HepG2 (cell line): ENCODE measurements around the gene HNRNPL. TPM values are rescaled to one million over a fixed set of nuclear protein-coding genes. Genes with fewer than 3 reads are reported as not detected.

Source experiments
- HMGA1 ChIP-seq: sonication (generic); formaldehyde crosslinking; conservative IDR thresholded peaks from 2 replicates; pipeline ENCODE4 v1.4.0; 2020; ENCODE audit warnings: missing genetic modification reagents
- KLF16 ChIP-seq, 2 experiments: sonication (generic) in 1 of 2; formaldehyde crosslinking in 1 of 2; IDR thresholded peaks; 2 replicates each; pipeline versions ENCODE4 v1.6.1 to v1.8.0; 2016 to 2023; ENCODE audit warnings: missing genetic modification reagents in 2 of 2, missing compliant biosample characterization in 1 of 2
- MEF2D ChIP-seq: sonication (generic); formaldehyde crosslinking; IDR thresholded peaks from 2 replicates; pipeline ENCODE4 v1.5.1; 2020; ENCODE audit warnings: mild to moderate bottlenecking, missing genetic modification reagents
- MEIS2 ChIP-seq: sonication (generic); formaldehyde crosslinking; IDR thresholded peaks from 2 replicates; pipeline ENCODE4 v1.9.0; 2021; ENCODE audit warnings: mild to moderate bottlenecking, missing genetic modification reagents
- RAD51 ChIP-seq: fragments of 450-650 bp; IDR thresholded peaks from 2 replicates; pipeline ENCODE4 v1.6.1; 2016; ENCODE audit warnings: borderline replicate concordance
- STAG1 ChIP-seq: sonication (generic); formaldehyde crosslinking; IDR thresholded peaks from 2 replicates; pipeline ENCODE4 v1.4.0; 2020; ENCODE audit warnings: missing genetic modification reagents
- TBL1XR1 ChIP-seq: fragments of 150-350 bp; IDR thresholded peaks from 2 replicates; pipeline ENCODE4 v1.6.1; 2014; ENCODE audit warnings: borderline replicate concordance, low read length; ENCODE audit not compliant: partially characterized antibody
- ZNF333 ChIP-seq: sonication (generic); formaldehyde crosslinking; IDR thresholded peaks from 2 replicates; pipeline ENCODE4 v1.4.0; 2020; ENCODE audit warnings: mild to moderate bottlenecking, missing genetic modification reagents, borderline replicate concordance
- ZNF546 ChIP-seq: sonication (generic); formaldehyde crosslinking; conservative IDR thresholded peaks from 2 replicates; pipeline ENCODE4 v1.8.1; 2023; ENCODE audit warnings: mild to moderate bottlenecking, missing genetic modification reagents
- polyA plus RNA-seq, 8 experiments: library from polyadenylated mRNA; depleted of rRNA in 3 of 8; stranded (reverse) in 7 of 8; unstranded in 1 of 8; fragments of >200 nt; fragmentation: Illumina TruSeq in 4 of 8; extraction: Trizol in 4 of 8; gene quantifications; 2 replicates each; pipeline versions ENCODE4 v1.2.1 to v1.2.3, GENCODE V29; 2011 to 2016; ENCODE audit warnings: low read depth in 4 of 8, missing spikeins in 1 of 8, mixed read lengths in 1 of 8; ENCODE audit not compliant: insufficient read depth in 1 of 8
- total RNA-seq, 5 experiments: library from RNA; depleted of rRNA; stranded (reverse); fragments of >200 nt; fragmentation: Illumina TruSeq; extraction: Trizol; gene quantifications; 2 replicates each; pipeline ENCODE4 v1.2.3, GENCODE V29; 2016; ENCODE audit warnings: low read depth in 1 of 5
- TF ChIP-seq, protein P1 (sequence below): sonication (generic); formaldehyde crosslinking; IDR thresholded peaks from 2 replicates; pipeline ENCODE4 v1.4.0; 2020; ENCODE audit warnings: mild to moderate bottlenecking, missing genetic modification reagents
- TF ChIP-seq, protein P2 (sequence below): sonication (generic); formaldehyde crosslinking; IDR thresholded peaks from 2 replicates; pipeline ENCODE4 v1.4.0; 2020; ENCODE audit warnings: mild to moderate bottlenecking, missing genetic modification reagents, borderline replicate concordance
- TF ChIP-seq, protein P3 (sequence below): IDR thresholded peaks from 2 replicates; pipeline ENCODE4 v1.6.1; 2016; ENCODE audit warnings: missing compliant biosample characterization, missing genetic modification reagents, borderline replicate concordance
- TF ChIP-seq, protein P4 (sequence below): sonication (generic); formaldehyde crosslinking; IDR thresholded peaks from 2 replicates; pipeline ENCODE4 v1.9.0; 2021; ENCODE audit warnings: missing genetic modification reagents, borderline replicate concordance

HNRNPL gene
- total and polyA plus RNA-seq, 2 of the 13 experiments (the other 11 are each of a cell fraction or from before 2014, with no cell fraction given) = 156 to 278 TPM

DNA sequence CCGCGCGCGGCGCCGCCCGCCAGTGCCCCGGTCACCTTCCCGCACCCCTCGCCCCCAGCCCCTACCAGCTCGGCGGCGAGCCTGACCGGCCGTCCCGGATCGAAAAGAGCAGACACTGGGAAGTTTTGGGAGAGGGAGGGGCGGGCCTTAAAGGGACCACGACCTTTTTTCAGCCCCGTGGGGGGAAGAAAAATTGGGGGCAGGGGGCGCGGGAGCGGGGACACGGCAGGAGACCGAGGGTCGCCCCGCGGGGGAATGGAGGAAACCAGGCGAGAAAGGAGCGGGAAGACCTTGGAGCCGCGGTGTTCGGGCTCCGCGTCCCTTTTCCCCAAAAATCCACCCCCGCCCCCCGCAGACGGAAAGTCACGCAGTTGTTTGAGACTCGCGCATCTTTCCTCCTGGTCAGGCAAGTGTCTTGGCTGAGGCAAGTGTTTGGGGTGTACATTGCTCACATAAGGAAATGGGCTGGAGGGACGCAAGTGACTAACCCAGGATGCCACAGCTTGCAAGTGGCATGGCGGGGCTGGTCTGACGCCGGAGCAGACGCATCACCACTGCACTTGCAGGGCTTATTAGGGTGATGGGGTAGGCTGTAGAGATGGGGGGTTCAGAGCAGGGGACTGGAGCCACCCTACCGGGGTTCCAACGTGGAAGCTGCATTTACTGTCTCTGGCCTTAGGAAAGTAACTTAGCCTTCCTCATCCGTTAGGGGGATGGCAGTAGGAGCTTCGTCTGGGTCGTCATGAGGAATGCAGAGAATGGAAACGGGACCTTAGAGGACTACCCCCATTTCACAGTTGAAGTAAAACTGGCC, 2.7 kb upstream of the HNRNPL start (continued):
- TF ChIP-seq, protein P1, sequence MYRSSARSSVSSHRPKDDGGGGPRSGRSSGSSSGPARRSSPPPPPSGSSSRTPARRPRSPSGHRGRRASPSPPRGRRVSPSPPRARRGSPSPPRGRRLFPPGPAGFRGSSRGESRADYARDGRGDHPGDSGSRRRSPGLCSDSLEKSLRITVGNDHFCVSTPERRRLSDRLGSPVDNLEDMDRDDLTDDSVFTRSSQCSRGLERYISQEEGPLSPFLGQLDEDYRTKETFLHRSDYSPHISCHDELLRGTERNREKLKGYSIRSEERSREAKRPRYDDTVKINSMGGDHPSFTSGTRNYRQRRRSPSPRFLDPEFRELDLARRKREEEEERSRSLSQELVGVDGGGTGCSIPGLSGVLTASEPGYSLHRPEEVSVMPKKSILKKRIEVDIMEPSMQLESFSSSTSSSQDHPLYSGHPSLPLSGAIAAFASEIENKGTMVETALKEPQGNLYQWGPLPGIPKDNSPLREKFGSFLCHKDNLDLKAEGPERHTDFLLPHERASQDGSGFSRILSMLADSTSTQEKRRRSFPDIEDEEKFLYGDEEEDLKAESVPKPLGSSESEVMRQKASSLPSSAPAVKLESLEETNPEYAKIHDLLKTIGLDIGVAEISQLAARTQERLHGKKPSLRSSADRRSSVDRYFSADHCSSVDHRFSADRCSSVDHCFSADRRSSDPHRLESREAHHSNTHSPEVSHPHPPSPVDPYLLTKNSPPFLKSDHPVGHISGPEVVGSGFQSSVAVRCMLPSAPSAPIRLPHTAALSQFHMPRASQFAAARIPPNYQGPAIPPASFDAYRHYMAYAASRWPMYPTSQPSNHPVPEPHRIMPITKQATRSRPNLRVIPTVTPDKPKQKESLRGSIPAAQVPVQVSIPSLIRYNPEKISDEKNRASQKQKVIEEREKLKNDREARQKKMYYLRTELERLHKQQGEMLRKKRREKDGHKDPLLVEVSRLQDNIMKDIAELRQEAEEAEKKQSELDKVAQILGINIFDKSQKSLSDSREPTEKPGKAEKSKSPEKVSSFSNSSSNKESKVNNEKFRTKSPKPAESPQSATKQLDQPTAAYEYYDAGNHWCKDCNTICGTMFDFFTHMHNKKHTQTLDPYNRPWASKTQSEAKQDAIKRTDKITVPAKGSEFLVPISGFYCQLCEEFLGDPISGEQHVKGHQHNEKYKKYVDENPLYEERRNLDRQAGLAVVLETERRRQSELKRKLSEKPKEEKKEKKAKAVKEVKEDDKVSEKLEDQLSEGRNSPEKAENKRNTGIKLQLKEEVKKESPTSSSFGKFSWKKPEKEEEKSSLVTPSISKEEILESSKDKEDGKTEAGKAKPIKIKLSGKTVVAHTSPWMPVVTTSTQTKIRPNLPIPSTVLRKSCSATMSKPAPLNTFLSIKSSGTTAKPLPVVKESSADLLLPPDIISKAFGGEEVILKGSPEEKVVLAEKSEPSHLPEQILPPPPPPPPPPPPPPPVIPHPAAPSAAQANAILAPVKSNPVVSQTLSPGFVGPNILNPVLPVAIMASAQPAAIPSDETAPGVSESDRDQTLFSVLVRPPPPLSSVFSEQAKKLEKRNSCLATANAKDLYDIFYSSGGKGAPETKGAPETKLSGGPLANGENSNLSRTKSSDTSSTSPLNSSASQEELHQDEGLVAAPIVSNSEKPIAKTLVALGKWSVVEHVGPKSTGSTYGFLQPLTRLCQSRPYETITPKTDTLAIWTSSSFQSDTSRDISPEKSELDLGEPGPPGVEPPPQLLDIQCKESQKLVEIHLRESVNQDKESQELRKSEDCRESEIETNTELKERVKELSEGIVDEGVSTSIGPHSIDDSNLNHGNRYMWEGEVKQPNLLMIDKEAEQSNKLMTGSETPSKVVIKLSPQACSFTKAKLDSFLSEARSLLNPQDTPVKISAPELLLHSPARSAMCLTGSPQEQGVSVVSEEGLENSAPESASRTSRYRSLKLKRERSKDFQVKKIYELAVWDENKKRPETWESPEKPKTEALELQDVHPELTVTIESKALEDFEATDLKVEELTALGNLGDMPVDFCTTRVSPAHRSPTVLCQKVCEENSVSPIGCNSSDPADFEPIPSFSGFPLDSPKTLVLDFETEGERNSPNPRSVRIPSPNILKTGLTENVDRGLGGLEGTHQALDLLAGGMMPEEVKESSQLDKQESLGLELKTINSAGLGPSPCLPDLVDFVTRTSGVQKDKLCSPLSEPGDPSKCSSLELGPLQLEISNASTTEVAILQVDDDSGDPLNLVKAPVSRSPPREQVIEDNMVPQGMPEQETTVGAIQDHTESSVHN = no peak
- TF ChIP-seq RAD51 = no peak
- no peak for TF ChIP-seq MEF2D (CRISPR knock-in tag)
- no peak for TF ChIP-seq MEIS2 (CRISPR knock-in tag)
- TF ChIP-seq TBL1XR1 = no peak
- TF ChIP-seq KLF16 (CRISPR knock-in tag; IDR thresholded peaks at IDR 0.05) = peak in 1 of 2 experiments; percentile 41; a peak in 1 of 4 replicates
- TF ChIP-seq HMGA1 (CRISPR knock-in tag) = no peak
- TF ChIP-seq, protein P2, sequence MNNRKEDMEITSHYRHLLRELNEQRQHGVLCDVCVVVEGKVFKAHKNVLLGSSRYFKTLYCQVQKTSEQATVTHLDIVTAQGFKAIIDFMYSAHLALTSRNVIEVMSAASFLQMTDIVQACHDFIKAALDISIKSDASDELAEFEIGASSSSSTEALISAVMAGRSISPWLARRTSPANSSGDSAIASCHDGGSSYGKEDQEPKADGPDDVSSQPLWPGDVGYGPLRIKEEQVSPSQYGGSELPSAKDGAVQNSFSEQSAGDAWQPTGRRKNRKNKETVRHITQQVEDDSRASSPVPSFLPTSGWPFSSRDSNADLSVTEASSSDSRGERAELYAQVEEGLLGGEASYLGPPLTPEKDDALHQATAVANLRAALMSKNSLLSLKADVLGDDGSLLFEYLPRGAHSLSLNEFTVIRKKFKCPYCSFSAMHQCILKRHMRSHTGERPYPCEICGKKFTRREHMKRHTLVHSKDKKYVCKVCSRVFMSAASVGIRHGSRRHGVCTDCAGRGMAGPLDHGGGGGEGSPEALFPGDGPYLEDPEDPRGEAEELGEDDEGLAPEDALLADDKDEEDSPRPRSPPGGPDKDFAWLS (CRISPR knock-in tag) = no peak
- no peak for TF ChIP-seq STAG1 (CRISPR knock-in tag)
- TF ChIP-seq ZNF333 = peak; percentile 59; the same call in 1 of the 2 replicates
- TF ChIP-seq, protein P3, sequence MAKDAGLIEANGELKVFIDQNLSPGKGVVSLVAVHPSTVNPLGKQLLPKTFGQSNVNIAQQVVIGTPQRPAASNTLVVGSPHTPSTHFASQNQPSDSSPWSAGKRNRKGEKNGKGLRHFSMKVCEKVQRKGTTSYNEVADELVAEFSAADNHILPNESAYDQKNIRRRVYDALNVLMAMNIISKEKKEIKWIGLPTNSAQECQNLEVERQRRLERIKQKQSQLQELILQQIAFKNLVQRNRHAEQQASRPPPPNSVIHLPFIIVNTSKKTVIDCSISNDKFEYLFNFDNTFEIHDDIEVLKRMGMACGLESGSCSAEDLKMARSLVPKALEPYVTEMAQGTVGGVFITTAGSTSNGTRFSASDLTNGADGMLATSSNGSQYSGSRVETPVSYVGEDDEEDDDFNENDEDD (CRISPR knock-in tag) = no peak
- TF ChIP-seq ZNF546 = peak; percentile 65; the same call in 1 of the 2 replicates
- TF ChIP-seq, protein P4, sequence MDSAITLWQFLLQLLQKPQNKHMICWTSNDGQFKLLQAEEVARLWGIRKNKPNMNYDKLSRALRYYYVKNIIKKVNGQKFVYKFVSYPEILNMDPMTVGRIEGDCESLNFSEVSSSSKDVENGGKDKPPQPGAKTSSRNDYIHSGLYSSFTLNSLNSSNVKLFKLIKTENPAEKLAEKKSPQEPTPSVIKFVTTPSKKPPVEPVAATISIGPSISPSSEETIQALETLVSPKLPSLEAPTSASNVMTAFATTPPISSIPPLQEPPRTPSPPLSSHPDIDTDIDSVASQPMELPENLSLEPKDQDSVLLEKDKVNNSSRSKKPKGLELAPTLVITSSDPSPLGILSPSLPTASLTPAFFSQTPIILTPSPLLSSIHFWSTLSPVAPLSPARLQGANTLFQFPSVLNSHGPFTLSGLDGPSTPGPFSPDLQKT (CRISPR knock-in tag) = no peak
